H9 (cell line): Measurements from ENCODE around the gene LRRC8E. TPM values are rescaled to one million over a fixed set of nuclear protein-coding genes. Genes with fewer than 3 reads are reported as not detected.

ENCODE experiments used
- DNase-seq: peaks from one replicate; pipeline ENCODE4 v3.0.0-alpha.2; 2017
- H2AFZ ChIP-seq: one replicate; pipeline ENCODE4 v1.6.1; 2013; ENCODE audit warnings: mild to moderate bottlenecking, low read length, control low read depth, moderate library complexity
- H2AK5ac ChIP-seq: 2 replicates; pipeline ENCODE4 v1.6.1; 2013; ENCODE audit warnings: low read length, control low read depth, mixed read lengths; ENCODE audit not compliant: insufficient read length
- H2BK120ac ChIP-seq: one replicate; pipeline ENCODE4 v1.6.1; 2013; ENCODE audit warnings: low read depth, mild to moderate bottlenecking, low read length, control low read depth, inconsistent platforms; ENCODE audit not compliant: poor library complexity, severe bottlenecking
- H2BK12ac ChIP-seq: 2 replicates; pipeline ENCODE4 v1.6.1; 2013; ENCODE audit warnings: low read length, control low read depth, mixed read lengths, low read depth; ENCODE audit not compliant: insufficient read length
- H2BK15ac ChIP-seq: 2 replicates; pipeline ENCODE4 v1.6.1; 2013; ENCODE audit warnings: low read depth, low read length, control low read depth
- H2BK20ac ChIP-seq: one replicate; pipeline ENCODE4 v1.6.1; 2013; ENCODE audit warnings: low read depth, mild to moderate bottlenecking, low read length, control low read depth, inconsistent platforms; ENCODE audit not compliant: poor library complexity, severe bottlenecking
- H2BK5ac ChIP-seq: 2 replicates; pipeline ENCODE4 v1.6.1; 2013; ENCODE audit warnings: low read length, control low read depth, mixed read lengths; ENCODE audit not compliant: insufficient read length
- H3K14ac ChIP-seq: 2 replicates; pipeline ENCODE4 v1.6.1; 2013; ENCODE audit warnings: low read length, control low read depth; ENCODE audit not compliant: insufficient read depth
- H3K18ac ChIP-seq: 2 replicates; pipeline ENCODE4 v1.6.1; 2013; ENCODE audit warnings: low read depth, mild to moderate bottlenecking, mixed read lengths, low read length, control low read depth; ENCODE audit not compliant: insufficient read length
- H3K23ac ChIP-seq: 2 replicates; pipeline ENCODE4 v1.6.1; 2013; ENCODE audit warnings: low read length, control low read depth, mixed read lengths, low read depth; ENCODE audit not compliant: insufficient read length
- H3K23me2 ChIP-seq: 2 replicates; pipeline ENCODE4 v1.6.1; 2013; ENCODE audit warnings: low read depth, mild to moderate bottlenecking, mixed read lengths, low read length, control low read depth; ENCODE audit not compliant: insufficient read length, poor library complexity, severe bottlenecking
- H3K27ac ChIP-seq: 2 replicates; pipeline ENCODE4 v1.5.1; 2013; ENCODE audit warnings: low read length, control low read depth, mixed read lengths, low read depth; ENCODE audit not compliant: insufficient read length
- H3K27me3 ChIP-seq: 2 replicates; pipeline ENCODE4 v1.6.1; 2013; ENCODE audit warnings: low read length, control low read depth, inconsistent platforms; ENCODE audit not compliant: insufficient read depth
- H3K4ac ChIP-seq: 2 replicates; pipeline ENCODE4 v1.6.1; 2013; ENCODE audit warnings: low read depth, mild to moderate bottlenecking, control low read depth, inconsistent platforms, low read length, moderate library complexity
- H3K4me1 ChIP-seq: 2 replicates; pipeline ENCODE4 v1.6.1; 2013; ENCODE audit warnings: low read length, control low read depth, inconsistent platforms; ENCODE audit not compliant: insufficient read depth
- H3K4me2 ChIP-seq: 2 replicates; pipeline ENCODE4 v1.6.1; 2013; ENCODE audit warnings: low read length, control low read depth, mixed read lengths; ENCODE audit not compliant: insufficient read length, insufficient read depth
- H3K56ac ChIP-seq: 2 replicates; pipeline ENCODE4 v1.6.1; 2013; ENCODE audit warnings: low read depth, mild to moderate bottlenecking, mixed read lengths, low read length, control low read depth; ENCODE audit not compliant: insufficient read length
- H3K79me1 ChIP-seq: 2 replicates; pipeline ENCODE4 v1.6.1; 2013; ENCODE audit warnings: low read depth, mild to moderate bottlenecking, moderate library complexity, low read length, control low read depth, inconsistent platforms; ENCODE audit not compliant: insufficient read depth, poor library complexity, severe bottlenecking
- H3K79me2 ChIP-seq: 2 replicates; pipeline ENCODE4 v1.6.1; 2013; ENCODE audit warnings: low read length, control low read depth, inconsistent platforms; ENCODE audit not compliant: insufficient read depth
- H3K9ac ChIP-seq: 2 replicates; pipeline ENCODE4 v1.6.1; 2013; ENCODE audit warnings: low read length, control low read depth, mixed read lengths; ENCODE audit not compliant: insufficient read length; ENCODE audit errors: extremely low read depth
- H3K9me3 ChIP-seq: one replicate; pipeline ENCODE4 v1.6.1; 2013; ENCODE audit warnings: low read depth, low read length, inconsistent platforms; ENCODE audit not compliant: control insufficient read depth
- H3T11ph ChIP-seq: one replicate; pipeline ENCODE4 v1.6.1; 2013; ENCODE audit warnings: mild to moderate bottlenecking, low read length, control low read depth, inconsistent platforms
- H4K20me1 ChIP-seq: one replicate; pipeline ENCODE4 v1.6.1; 2013; ENCODE audit not compliant: control insufficient read depth, insufficient read length, insufficient read depth
- H4K5ac ChIP-seq: 2 replicates; pipeline ENCODE4 v1.6.1; 2013; ENCODE audit warnings: low read depth, mild to moderate bottlenecking, mixed read lengths, low read length, control low read depth; ENCODE audit not compliant: insufficient read length
- H4K8ac ChIP-seq: replicated peaks from 2 replicates; pipeline ENCODE4 v1.6.1; 2013; ENCODE audit warnings: low read length, control low read depth, mixed read lengths, low read depth; ENCODE audit not compliant: insufficient read length
- H4K91ac ChIP-seq: 2 replicates; pipeline ENCODE4 v1.6.1; 2013; ENCODE audit warnings: low read depth, mild to moderate bottlenecking, moderate library complexity, mixed read lengths, low read length, control low read depth; ENCODE audit not compliant: insufficient read length
- H3K27ac Mint-ChIP-seq, 3 experiments: 2 replicates in 2 of 3; 3 replicates in 1 of 3; pipeline ENCODE4 v1.8.0; 2020 to 2021; ENCODE audit warnings: mixed read lengths in 3 of 3, mild to moderate bottlenecking in 1 of 3, moderate library complexity in 1 of 3
- H3K27me3 Mint-ChIP-seq: 2 replicates; pipeline ENCODE4 v1.8.0; 2021; ENCODE audit warnings: low read depth, mild to moderate bottlenecking, moderate library complexity, mixed read lengths
- H3K36me3 Mint-ChIP-seq, 3 experiments: 2 replicates in 2 of 3; 3 replicates in 1 of 3; pipeline ENCODE4 v1.8.0; 2020 to 2021; ENCODE audit warnings: low read depth in 3 of 3, mixed read lengths in 3 of 3; ENCODE audit not compliant: insufficient read depth in 1 of 3
- H3K4me1 Mint-ChIP-seq, 2 experiments: 2 replicates each; pipeline ENCODE4 v1.8.0; 2020; ENCODE audit warnings: mixed read lengths in 2 of 2
- H3K4me3 Mint-ChIP-seq, 2 experiments: 2 replicates in 1 of 2; 3 replicates in 1 of 2; pipeline ENCODE4 v1.8.0; 2020 to 2021; ENCODE audit warnings: mild to moderate bottlenecking in 2 of 2, mixed read lengths in 2 of 2, moderate library complexity in 1 of 2
- H3K9me3 Mint-ChIP-seq, 2 experiments: 2 replicates in 1 of 2; 3 replicates in 1 of 2; pipeline ENCODE4 v1.8.0; 2020; ENCODE audit warnings: mild to moderate bottlenecking in 2 of 2, mixed read lengths in 2 of 2, moderate library complexity in 1 of 2
- CTCF ChIP-seq: fragments of 200-600 bp; sonication (generic); conservative IDR thresholded peaks from 3 replicates; pipeline ENCODE4 v1.8.0; 2021; ENCODE audit warnings: antibody characterized with exemption, mild to moderate bottlenecking
- WGBS: extraction: QIAGEN DNeasy Blood & Tissue Kit; methylation state at CpG from one replicate; pipeline ENCODE4 v1.1.7; 2013; ENCODE audit warnings: missing lambda C conversion rate, low lambda C conversion rate, mixed read lengths; ENCODE audit not compliant: insufficient read length; ENCODE audit errors: extremely low coverage; 5-methylcytosine and 5-hydroxymethylcytosine counted together
- total RNA-seq: library from RNA; stranded (reverse); gene quantifications from 2 replicates; pipeline ENCODE4 v1.2.1, GENCODE V29; 2021

Gene LRRC8E
- total RNA-seq, 1 experiment from 2014 or later = 4.8 TPM

DNA sequence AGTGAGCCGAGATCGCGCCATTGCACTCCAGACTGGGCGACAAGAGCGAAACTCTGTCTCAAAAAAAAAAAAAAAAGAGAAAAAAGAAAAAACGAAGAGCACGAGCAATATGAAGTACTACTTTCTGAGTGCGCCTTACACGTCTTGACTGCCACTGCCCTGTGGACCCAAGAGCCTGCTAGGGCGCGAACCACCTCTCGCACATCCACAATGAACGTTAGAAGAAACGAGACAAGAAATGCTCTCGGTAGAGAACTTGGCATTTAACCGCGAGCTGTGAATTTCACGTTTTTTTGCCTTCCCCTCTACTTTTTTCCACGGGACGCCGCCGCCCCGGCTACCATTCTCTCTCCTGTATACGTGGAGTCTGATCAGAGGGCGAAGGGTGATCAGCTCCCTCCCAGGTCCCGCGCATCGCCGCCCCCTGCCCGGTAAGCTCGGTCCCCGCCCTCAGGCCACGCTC, 54.7 kb downstream of the LRRC8E start:
- 0 out of 2 replicates have a peak overlapping the region, but pooled peaks have one; percentile 9 for H2BK15ac ChIP-seq
- H2BK5ac ChIP-seq = no peak overlapping the region
- no peak overlapping the region for H2BK20ac ChIP-seq
- H3K9ac ChIP-seq = peak overlapping the region; percentile 80
- no peak overlapping the region for H3K56ac ChIP-seq
- H3K23ac ChIP-seq = no peak overlapping the region
- no peak overlapping the region for H4K5ac ChIP-seq
- no peak overlapping the region for H4K8ac ChIP-seq
- H2BK12ac ChIP-seq = no peak overlapping the region
- H3K18ac ChIP-seq = peak overlapping the region; percentile 49
- peak overlapping the region; percentile 35; the same call in 1 of the 2 replicates for H3K4ac ChIP-seq
- peak overlapping the region; percentile 90 to 96 for H3K4me3 Mint-ChIP-seq
- DNase-seq = no peak
- peaks cover 3% of the 10 kb centered on the region; the same call in 1 of the 2 replicates for H3K79me2 ChIP-seq
- H3K27ac Mint-ChIP-seq = peak overlapping the region; percentile 97 to 100 (median 98)
- H3K9me3 ChIP-seq = no peaks in the 10 kb centered on the region
- H3K14ac ChIP-seq = peak overlapping the region; percentile 89; the same call in 1 of the 2 replicates
- no peak overlapping the region for H2AFZ ChIP-seq
- peak overlapping the region; percentile 52 for H2BK120ac ChIP-seq
- H3K4me2 ChIP-seq = peak overlapping the region; percentile 66
- WGBS = no CpG with 5 or more reads among the region's 33 CpGs
- H3K4me1 Mint-ChIP-seq = peaks cover 3 to 10% of the 10 kb centered on the region in 2 experiments; a peak in 2 of 4 replicates
- no peaks in the 10 kb centered on the region for H3K27me3 ChIP-seq
- no peak overlapping the region for H3K27ac ChIP-seq
- no peaks in the 10 kb centered on the region for H3K4me1 ChIP-seq
- H3K36me3 Mint-ChIP-seq = peaks cover 20 to 30% (median 26%) of the 10 kb centered on the region in 3 experiments
- no peak for TF ChIP-seq CTCF
- no peaks in the 10 kb centered on the region for H4K20me1 ChIP-seq
- H3K23me2 ChIP-seq = no peaks in the 10 kb centered on the region
- H3K9me3 Mint-ChIP-seq = peaks cover 0 to 2% of the 10 kb centered on the region in 2 experiments; a peak in 2 of 5 replicates
- no peak overlapping the region for H3T11ph ChIP-seq
- peaks cover 9% of the 10 kb centered on the region for H3K79me1 ChIP-seq
- H4K91ac ChIP-seq = no peak overlapping the region
- H2AK5ac ChIP-seq = no peak overlapping the region
- H3K27me3 Mint-ChIP-seq = no peaks in the 10 kb centered on the region; the same call in 1 of the 2 replicates
